Measurements from ENCODE around the gene RNH1. TPM values are rescaled to one million over a fixed set of nuclear protein-coding genes. Genes with fewer than 3 reads are reported as not detected.

RNH1 gene
- total RNA-seq, 4 donors from 2014 or later = 243 to 354 (median 264) TPM

DNA sequence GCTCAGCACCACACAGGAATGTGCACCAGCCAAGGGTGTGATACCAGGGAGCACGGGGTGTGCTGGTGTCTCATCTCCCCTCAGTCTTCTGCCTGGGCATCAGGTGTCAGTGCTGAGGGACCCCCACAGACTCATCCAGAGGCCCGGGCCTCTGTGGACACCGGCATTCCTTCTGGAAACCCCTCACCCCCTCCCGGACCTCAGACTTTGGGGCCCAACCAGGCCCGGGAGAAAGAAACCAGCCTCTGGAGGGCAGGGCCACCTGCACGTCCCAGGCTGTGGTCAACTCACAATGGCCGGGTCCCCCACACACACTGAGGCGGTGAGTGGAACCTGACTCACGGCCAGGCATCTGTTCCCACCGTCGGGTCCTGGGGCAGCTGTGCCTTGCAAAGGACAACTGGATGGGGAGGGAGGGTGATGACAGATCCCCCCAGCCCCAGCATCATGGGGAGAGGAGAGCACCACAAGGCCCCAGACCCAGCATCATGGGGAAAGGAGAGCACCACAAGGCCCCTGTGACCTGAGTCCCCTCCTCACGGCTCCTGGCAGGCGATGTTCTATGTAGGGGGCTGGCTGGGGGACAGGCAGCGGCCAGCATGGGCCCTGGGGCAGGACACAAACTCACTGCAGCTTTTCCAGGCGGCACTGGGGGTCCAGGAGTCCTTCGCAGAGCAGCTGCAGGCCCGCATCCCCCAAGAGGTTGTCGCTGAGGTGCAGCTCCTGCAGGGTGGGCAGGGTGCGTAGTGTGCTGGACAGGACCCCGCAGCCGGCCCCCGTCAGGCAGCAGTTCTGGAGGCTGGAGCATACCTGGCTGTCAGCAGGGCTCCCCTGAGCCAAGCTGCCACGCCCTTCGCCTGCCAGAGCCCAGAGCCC, 7.6 kb downstream of the RNH1 start:
- TF ChIP-seq EP300 (IDR thresholded peaks at IDR 0.05) (no peak), POLR2AphosphoS5 (IDR thresholded peaks at IDR 0.05) (no peak), CTCF (IDR thresholded peaks at IDR 0.05) (no peak), POLR2A (IDR thresholded peaks at IDR 0.05) (no peak)
- 94% methylated on average over 3 of the region's 24 CpGs; no CpG with 5 or more reads in 1 of the 2 donors for WGBS, 2 donors (ENCODE audit: low coverage in 1 of 2)
- no peak overlapping the region for H3K4me3 ChIP-seq
- H3K36me3 ChIP-seq = peaks cover 0 to 78% of the 10 kb centered on the region in 2 donors
- no peaks in the 10 kb centered on the region for H3K9me3 ChIP-seq
- H3K4me1 ChIP-seq = peaks cover 0 to 26% (median 13%) of the 10 kb centered on the region in 3 donors
- no peak overlapping the region for H3K27ac ChIP-seq
- ATAC-seq = no peak
- H3K27me3 ChIP-seq = no peaks in the 10 kb centered on the region

DNA sequence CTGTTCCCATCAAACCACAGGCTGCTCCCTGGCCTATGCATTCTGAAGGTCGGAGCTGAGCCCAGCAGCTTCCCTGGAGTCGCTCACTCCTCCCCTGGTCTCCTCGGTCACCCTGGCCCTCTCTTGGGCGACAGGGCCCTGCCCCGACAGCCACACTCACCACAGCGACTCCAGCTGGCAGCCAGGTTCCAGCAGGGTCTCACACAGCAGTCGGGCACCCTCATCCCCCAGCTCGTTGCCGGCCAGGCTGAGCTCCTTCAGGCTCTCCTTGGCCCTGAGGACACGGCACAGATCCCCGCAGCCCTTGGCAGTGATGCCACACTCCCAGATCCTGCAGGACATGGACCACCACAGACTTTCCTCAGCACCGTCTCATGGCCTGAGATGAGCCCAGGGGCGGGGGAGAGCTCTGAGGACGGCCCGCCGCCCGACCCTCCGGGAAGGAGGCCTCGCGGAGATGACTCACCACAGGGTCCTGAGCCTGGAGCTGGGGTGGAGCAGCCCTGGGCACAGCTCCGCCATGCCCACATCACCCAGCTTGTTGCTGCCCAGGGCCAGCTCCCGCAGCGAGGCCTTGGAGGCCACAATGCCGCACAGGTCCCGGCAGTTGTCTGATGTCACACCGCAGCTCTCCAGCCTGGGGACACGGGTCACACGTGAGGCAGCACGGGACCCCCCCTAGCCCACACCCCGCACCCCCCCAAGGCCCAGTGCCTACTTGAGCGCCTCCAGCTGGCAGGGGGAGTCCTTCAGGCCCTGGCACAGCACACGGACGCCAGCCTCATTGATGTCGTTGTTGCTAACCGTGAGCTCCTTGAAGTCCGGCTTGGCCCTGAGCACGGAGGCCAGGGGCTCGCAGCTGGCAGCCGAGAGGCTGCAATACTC, 8.5 kb downstream of the RNH1 start:
- Histone ChIP-seq H3K9me3 (no peaks in the 10 kb centered on the region), H3K4me3 (no peak overlapping the region), H3K27me3 (no peaks in the 10 kb centered on the region), H3K4me1 (peaks cover 0 to 17% (median 9%) of the 10 kb centered on the region in 3 donors), H3K36me3 (peaks cover 0 to 87% of the 10 kb centered on the region in 2 donors), H3K27ac (no peak overlapping the region)
- TF ChIP-seq EP300 (IDR thresholded peaks at IDR 0.05) (no peak), POLR2A (IDR thresholded peaks at IDR 0.05) (no peak), CTCF (IDR thresholded peaks at IDR 0.05) (no peak), POLR2AphosphoS5 (IDR thresholded peaks at IDR 0.05) (no peak)
- no peak for ATAC-seq
- WGBS, 2 donors (ENCODE audit: low coverage in 1 of 2) = 100% methylated on average over 4 of the region's 39 CpGs; no CpG with 5 or more reads in 1 of the 2 donors

DNA sequence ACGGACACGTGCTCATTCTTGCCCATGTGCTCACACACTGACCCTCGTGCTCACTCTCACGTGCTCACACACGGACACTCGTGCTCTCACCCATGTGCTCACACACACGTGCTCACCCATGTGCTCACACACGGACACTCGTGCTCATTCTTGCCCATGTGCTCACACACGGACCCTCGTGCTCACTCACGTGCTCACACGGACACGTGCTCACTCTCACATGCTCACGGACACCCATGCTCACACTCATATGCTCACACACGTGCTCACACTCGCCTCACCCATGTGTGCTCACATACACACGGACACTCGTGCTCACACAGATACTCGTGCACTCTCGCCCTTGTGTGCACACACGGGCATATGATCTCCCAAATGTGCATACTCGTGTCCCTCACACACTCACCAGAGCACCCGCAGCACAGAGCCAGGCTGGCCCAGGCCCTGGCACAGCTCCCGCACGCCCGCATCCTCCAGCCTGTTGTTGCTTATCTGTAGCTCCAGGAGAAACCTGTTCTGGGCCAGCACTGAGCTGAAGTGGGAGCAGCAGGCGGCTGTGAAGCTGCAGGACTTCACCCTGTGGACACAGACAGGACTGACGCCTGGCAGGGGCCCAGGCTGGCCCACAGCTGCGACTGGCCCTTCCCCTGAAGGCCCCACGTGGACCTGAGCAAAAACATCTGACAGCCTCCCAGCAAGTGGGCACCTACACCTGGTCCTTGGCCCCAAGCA, 9.3 kb downstream of the RNH1 start:
- Histone ChIP-seq H3K36me3 (peaks cover 0 to 95% of the 10 kb centered on the region in 2 donors), H3K4me1 (peaks cover 0 to 9% (median 1%) of the 10 kb centered on the region in 3 donors), H3K9me3 (no peaks in the 10 kb centered on the region), H3K27ac (no peak overlapping the region), H3K4me3 (no peak overlapping the region), H3K27me3 (no peaks in the 10 kb centered on the region)
- 90 to 97% methylated on average over 9 to 22 of the region's 31 CpGs for WGBS, 2 donors (ENCODE audit: low coverage in 1 of 2)
- ATAC-seq = no peak
- TF ChIP-seq POLR2AphosphoS5 (IDR thresholded peaks at IDR 0.05) = no peak

GRCh38 chr11:496834-497564, 10.0 kb downstream of the RNH1 start:
- Histone ChIP-seq H3K36me3 (peaks cover 0 to 96% of the 10 kb centered on the region in 2 donors), H3K9me3 (no peaks in the 10 kb centered on the region), H3K27ac (no peak overlapping the region), H3K4me3 (no peak overlapping the region), H3K4me1 (peaks cover 0 to 1% (median 0%) of the 10 kb centered on the region in 3 donors), H3K27me3 (no peaks in the 10 kb centered on the region)
- no peak for ATAC-seq
- WGBS, 2 donors (ENCODE audit: low coverage in 1 of 2) = 90 to 93% methylated on average over 22 to 32 of the region's 34 CpGs
- TF ChIP-seq POLR2AphosphoS5 (IDR thresholded peaks at IDR 0.05) (no peak), CTCF (IDR thresholded peaks at IDR 0.05) (no peak), POLR2A (IDR thresholded peaks at IDR 0.05) (no peak), EP300 (IDR thresholded peaks at IDR 0.05) (no peak)
